ENCODE data around the gene COL6A3. TPM values are rescaled to one million over a fixed set of nuclear protein-coding genes. Genes with fewer than 3 reads are reported as not detected.

Gene COL6A3
- total and polyA plus RNA-seq, 11 donors: 17.4 to 290 (median 87.3) TPM

- Histone ChIP-seq H3K27me3 (no peaks in the 10 kb centered on the region), H3K4me3 (no peak overlapping the region), H3K27ac (no peak overlapping the region), H3K36me3 (no peaks in the 10 kb centered on the region), H3K4me1 (peaks cover 0 to 29% (median 22%) of the 10 kb centered on the region in 12 donors), H3K9me3 (peaks cover 0 to 11% (median 0%) of the 10 kb centered on the region in 12 donors)
- ATAC-seq: no peak
- intact Hi-C loops (cut with DNase I): no loop called here
- 46 to 58% (median 55%) methylated on average over 1 of the region's 1 CpG for WGBS, 4 donors
- no peak for DNase-seq
- TF ChIP-seq CTCF (IDR thresholded peaks at IDR 0.05) (no peak), POLR2A (IDR thresholded peaks at IDR 0.05) (no peak)
These were observed 126.1 kb downstream of the COL6A3 start for GRCh38 chr2:237287872-237288271.

GRCh38 chr2:237283131-237283928 is 130.6 kb downstream of the COL6A3 start:
- DNase-seq: no peak
- no peak for TF ChIP-seq POLR2A (IDR thresholded peaks at IDR 0.05)
- no peak for TF ChIP-seq CTCF (IDR thresholded peaks at IDR 0.05)
- H3K36me3 ChIP-seq: no peaks in the 10 kb centered on the region
- H3K27me3 ChIP-seq: no peaks in the 10 kb centered on the region
- WGBS, 4 donors: 81 to 89% (median 84%) methylated on average over 4 of the region's 4 CpGs
- peaks cover 0 to 5% (median 0%) of the 10 kb centered on the region in 12 donors for H3K9me3 ChIP-seq
- peak overlapping the region in 7 of 12 donors; percentile 7 to 73 (median 46) for H3K27ac ChIP-seq
- peaks cover 0 to 18% (median 0%) of the 10 kb centered on the region in 12 donors for H3K4me1 ChIP-seq
- peak in 1 of 4 donors; percentile 8 for ATAC-seq
- intact Hi-C loops (cut with DNase I): loop anchor here in 1 of 10 donors (5.0 kb wide), 1 partner anchor 34 kb away; no protein-coding TSS in a partner anchor
- no peak overlapping the region for H3K4me3 ChIP-seq

- peak overlapping the region in 7 of 12 donors; percentile 7 to 79 (median 46) for H3K27ac ChIP-seq
- no peaks in the 10 kb centered on the region for H3K9me3 ChIP-seq
- TF ChIP-seq CTCF (IDR thresholded peaks at IDR 0.05) (no peak), POLR2A (IDR thresholded peaks at IDR 0.05) (no peak)
- DNase-seq: peak in 1 of 5 donors; percentile 45
- ATAC-seq: peak in 3 of 4 donors; percentile 41 to 84 (median 45)
- no peaks in the 10 kb centered on the region for H3K27me3 ChIP-seq
- 8 to 94% (median 85%) methylated on average over 1 of the region's 1 CpG for WGBS, 4 donors
- intact Hi-C loops (cut with DNase I): loop anchor here in 1 of 10 donors (5.0 kb wide), 1 partner anchor 35 kb away; no protein-coding TSS in a partner anchor
- no peak overlapping the region for H3K4me3 ChIP-seq
- peaks cover 0 to 22% (median 0%) of the 10 kb centered on the region in 12 donors for H3K4me1 ChIP-seq
- no peaks in the 10 kb centered on the region for H3K36me3 ChIP-seq
These were observed 131.3 kb downstream of the COL6A3 start for GRCh38 chr2:237282568-237283128.

- Histone ChIP-seq H3K4me1 (peaks cover 0 to 26% (median 0%) of the 10 kb centered on the region in 12 donors), H3K9me3 (no peaks in the 10 kb centered on the region)
- intact Hi-C loops (cut with DNase I): loop anchor here in 1 of 10 donors (5.0 kb wide), 1 partner anchor 35 kb away; no protein-coding TSS in a partner anchor
These were observed 132.1 kb downstream of the COL6A3 start for GRCh38 chr2:237281836-237282306.

More at GRCh38 chr2:237281836-237282306, 132.1 kb downstream of the COL6A3 start:
- Histone ChIP-seq H3K4me3 (no peak overlapping the region), H3K27me3 (no peaks in the 10 kb centered on the region), H3K27ac (peak overlapping the region in 6 of 12 donors; percentile 32 to 79 (median 46)), H3K36me3 (no peaks in the 10 kb centered on the region)
- no peak for ATAC-seq
- no peak for DNase-seq
- WGBS, 4 donors: 72 to 87% (median 84%) methylated on average over 3 of the region's 3 CpGs
- TF ChIP-seq CTCF (IDR thresholded peaks at IDR 0.05) (no peak), POLR2A (IDR thresholded peaks at IDR 0.05) (no peak)
